DMS153 treated with DMSO at 0.1 percent for 48 hours (cell line): ENCODE results near the gene ASMT.
"Not testable (repeated sequence)": the region's sequence is repeated elsewhere in the genome, so short reads cannot be mapped to it uniquely, and the experiment has no call there.

ENCODE experiments used
- DNase-seq: peaks from one replicate; lab custom pipeline; 2025; ENCODE audit not compliant: unreplicated experiment; lab: John Stamatoyannopoulos, UW

Gene ASMT

DNA sequence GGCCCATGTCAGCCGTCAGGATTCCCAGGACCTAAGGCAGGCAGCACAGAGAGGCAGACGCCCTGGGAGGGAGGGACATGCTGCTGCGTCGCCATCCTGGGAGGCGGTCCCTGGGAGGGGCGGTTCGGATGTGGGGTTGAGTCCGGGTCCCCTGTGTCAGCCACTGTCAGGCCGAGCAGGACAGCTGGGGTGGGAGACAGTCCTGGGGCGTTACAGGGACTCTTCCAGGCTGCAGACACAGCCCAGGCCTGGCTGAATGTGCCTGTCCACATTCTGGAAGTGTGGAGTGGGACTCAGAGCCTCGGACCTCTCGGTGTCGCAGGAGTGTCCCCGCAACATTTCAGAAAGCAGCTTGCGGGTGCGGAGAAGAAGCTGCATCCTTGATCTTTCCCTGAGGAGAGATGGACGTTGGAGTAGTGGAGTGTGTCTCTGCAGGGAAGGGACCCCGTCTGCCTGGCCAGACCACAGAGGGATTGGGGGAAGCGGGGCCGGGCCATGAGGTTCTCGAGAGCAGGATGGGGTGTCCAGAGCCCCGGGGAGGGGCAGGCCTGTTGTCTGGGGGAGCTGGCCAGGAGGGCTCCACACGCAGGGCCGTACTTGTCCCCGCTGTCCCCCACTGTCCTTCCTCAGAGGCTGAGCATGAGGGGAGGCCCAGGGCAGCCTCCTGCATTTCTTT, 17.4 kb upstream of the ASMT start:
- no peak for DNase-seq

DNA sequence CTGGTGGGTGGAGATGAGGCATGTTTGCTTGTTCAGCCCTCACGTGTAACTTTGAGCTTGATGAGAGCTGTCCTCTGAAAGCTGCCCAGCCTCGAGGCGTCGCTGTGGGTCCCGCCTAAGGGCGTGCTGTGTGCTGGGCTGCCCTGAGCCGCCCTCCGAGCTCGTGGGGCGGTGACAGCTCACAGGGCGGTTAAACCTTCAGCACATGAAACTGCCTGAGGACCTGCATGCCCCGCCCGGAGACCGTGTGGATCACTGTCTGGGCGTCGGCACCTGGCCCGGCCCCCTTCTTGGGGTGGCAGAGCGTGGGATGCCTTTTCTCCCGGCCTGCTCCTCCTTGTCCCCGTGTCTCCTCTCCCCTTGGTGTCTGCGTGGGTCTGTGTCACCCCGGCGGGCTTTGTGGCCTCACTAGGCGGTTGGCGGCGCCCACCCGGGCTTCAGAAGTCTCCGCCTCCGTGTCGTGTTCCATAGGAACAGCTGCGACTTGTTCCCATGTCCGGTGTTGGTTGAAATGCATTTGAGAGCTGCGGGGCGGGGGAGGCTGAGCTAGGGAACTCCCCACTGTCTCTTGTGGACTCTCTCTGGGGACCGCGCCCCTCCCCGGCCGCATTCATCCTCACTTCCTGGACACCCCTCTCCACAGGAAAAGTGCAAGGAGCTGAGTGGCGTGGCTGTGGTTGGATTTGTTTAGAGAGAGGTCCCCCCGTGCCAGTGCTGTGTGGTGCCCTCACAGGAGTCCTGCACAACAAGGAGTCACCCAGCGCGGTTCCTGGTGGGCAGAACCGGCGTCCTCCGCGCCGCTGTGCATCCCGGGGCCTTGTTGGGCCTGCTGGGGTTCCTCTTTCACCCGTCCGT, 16.6 kb upstream of the ASMT start:
- no peak for DNase-seq

DNA sequence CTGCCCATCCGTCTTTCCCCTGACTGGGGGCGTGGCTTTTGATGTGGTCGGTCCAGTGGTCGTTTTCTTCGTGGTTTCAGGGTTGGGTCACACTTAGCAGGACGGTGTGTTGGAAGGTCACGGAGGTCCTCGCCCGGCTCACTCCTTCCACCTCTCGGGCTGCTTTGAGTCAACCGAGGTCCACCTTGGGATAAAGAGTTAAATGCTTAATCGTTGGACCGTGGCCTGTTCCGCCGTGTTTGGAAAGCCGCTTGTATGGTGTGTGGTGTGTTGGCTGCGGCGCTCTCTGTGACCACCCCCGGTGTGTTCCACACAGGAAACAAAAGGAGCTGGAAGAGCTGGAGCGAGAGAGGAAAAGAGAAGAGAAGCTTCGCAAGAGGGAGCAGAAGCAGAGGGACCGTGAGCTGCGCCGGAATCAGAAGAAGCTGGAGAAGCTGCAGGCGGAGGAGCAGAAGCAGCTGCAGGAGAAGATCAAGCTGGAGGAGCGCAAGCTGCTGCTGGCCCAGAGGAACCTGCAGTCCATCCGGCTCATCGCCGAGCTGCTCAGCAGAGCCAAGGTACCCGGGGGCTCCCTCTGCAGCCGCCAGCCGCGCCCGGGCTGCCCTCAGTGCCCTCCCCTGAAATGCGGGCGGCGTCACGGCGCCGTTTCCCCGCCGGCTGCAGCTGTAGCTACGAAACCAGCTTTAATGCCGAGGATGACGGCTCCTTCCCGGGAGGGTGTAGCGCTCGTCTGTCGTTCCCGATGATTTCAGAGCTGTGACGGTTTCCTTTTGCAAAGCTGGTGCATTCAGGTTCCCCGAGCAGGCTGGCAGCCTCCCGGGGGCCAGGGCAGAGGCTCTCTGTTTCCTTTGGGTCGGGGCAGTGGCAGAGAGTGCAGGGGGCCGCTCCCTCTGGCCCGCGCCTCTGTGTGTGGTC, 15.7 kb upstream of the ASMT start:
- DNase-seq, result no peak

DNA sequence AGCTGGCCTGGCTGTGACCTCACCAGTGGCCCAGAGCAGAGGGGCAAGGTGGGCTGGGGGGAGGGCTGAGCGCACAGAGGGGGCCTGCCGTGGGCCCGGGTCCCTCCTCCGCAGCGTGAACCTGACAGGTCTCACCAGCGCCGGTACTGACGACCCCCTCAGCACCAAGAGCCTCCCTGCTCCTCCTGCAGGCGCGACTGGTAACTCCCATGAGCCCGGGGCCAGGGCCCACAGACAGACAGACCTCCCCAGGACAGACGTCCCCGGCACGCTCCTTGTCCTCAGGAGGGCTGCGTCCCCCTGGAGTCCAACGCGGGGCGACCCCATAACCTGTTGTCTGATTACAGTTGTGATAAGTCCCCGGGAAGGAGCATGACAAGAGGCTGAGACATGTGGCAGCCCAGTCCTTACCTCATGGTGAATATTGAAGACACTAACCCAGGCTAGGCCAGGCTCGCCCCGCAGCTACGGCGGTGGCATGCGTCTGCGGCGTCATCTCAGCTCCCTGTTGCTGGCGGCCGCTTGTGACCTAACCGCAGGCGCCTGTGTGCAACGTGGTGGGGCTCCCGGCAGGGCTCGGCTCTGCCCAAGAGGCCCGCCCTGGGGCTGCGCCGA, 15.0 kb upstream of the ASMT start:
- no peak for DNase-seq

DNA sequence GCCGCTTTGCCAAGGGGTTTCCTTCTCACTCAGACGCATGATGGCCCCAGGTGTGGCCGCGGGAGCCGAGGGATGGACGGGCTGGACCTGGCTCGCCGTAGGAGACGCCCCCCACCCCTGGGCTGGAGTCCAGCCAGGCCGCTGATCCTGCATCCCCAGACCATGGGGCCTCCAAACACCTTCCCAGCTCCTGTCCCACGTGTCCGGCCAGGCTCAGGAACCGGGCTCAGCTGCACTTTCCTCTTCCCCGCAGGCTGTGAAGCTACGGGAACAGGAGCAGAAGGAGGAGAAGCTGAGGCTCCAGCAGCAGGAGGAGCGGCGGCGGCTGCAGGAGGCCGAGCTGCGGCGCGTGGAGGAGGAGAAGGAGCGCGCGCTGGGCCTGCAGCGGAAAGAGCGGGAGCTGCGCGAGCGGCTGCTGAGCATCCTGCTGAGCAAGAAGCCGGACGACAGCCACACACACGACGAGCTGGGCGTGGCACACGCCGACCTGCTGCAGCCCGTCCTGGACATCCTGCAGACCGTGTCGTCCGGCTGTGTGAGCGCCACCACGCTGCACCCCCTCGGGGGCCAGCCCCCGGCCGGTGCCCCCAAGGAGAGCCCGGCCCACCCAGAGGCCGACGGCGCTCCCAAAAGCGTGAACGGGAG, 14.3 kb upstream of the ASMT start:
- no peak for DNase-seq

DNA sequence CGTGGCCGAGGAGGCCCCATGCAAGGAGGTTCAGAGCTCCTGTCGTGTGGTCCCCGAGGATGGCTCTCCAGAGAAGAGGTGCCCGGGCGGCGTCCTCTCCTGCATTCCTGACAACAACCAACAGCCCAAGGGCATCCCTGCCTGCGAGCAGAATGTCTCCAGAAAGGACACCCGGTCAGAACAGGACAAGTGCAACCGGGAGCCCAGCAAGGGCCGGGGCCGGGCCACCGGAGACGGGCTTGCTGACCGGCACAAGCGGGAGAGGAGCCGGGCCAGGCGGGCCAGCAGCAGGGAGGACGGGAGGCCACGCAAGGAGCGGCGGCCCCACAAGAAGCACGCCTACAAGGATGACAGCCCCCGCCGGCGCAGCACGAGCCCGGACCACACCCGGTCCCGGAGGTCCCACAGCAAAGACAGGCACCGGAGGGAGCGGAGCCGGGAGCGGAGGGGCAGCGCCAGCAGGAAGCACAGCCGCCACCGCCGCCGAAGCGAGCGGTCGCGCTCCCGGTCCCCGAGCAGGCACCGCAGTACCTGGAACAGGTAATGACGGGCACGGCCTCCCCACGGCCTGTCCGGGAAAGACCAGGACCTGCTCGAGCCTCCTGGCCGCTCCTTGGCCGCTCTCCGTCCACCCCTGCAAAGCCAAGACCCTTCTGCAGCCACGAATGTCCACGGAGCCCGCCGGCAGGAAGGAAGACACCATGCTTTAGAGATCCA, 13.7 kb upstream of the ASMT start:
- DNase-seq, result no peak

DNA sequence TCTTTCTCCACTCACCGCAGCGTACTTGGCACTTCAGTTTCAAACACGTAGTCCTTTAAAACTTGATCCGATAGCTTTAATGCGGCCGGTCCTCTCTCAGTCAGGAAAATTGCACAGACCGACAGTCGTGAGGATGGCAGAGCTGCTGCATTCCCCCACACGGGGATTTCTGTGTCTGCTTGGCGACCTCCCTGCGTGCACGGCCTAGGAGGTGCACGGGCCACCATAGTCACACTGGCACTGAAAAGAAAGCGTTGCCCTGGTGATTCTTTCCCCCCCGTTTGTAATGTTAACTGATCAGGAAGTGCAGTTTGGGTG, 13.1 kb upstream of the ASMT start:
- no peak for DNase-seq

DNA sequence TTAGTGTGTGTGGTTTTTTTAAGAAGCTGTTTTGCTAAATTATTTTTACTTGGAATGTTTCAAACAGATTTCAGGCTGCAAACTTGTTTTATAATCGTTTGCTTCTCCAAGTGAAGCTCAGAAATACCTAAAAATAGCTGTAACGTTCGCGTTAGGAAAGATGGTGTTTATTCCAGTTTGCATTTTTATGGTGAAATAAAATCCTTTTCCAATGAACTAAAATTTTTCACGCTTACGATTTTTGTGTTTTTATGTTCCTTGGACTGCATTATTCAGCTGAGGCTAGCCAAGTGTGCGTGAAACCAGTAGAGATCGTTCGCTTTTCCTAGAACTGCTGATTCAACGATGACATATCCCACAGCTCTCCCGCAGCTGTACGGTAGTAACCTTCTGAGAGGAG, 12.6 kb upstream of the ASMT start:
- DNase-seq, result no peak

DNA sequence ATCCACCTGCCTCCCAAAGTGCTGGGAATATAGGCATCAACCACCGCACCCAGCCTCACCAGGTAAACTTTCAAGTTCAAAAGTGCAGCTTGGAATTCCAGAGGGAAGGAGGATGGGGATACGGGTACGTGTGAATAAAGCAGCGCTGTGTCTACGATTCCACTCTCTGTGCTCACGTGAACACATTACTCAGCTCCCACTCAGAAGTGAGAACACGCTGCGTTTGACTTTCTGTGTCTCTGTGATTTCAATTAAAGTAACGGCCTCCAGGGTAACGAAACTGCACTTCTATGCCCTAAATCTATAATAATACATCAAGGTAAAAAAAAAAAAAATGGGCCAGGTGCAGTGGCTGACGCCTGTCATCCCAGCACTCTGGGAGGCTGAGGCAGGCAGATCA, 8.4 kb upstream of the ASMT start:
- DNase-seq, result no peak

DNA sequence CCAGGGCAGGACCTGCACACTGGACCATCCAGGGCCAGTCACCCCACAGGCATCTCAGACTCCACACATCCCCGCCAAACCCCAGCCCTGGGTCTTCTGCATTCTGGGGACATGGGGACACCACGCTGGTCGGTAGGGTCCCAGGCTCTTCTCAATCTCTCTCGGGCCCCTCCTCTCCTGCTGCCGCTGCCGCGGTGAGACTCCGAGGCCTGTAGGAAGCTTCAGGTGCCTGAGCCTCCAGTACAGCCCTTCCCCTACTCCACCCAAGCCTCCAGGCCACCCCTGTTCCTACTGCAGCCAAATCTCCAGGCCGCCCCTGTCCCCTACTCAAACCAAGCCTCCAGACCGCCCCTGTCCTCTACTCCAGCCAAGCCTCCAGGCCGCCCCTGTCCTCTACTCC, 5.5 kb upstream of the ASMT start:
- no peak for DNase-seq

DNA sequence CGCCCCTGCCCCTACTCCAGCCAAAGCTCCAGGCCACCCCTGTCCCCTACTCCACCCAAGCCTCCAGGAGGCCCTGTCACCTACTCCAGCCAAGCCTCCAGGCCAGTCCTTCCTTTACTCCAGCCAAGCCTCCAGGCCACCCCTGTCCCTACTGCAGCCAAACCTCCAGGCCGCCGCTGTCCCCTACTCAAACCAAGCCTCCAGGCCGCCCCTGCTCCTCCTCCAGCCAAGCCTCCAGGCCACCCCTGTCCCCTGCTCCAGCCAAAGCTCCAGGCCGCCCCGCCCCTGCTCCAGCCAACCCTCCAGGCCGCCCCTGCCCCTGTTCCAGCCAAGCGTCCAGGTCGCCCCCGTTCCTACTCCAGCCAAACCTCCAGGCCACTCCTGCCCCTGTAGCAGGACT, 5.1 kb upstream of the ASMT start:
- DNase-seq, result no peak

DNA sequence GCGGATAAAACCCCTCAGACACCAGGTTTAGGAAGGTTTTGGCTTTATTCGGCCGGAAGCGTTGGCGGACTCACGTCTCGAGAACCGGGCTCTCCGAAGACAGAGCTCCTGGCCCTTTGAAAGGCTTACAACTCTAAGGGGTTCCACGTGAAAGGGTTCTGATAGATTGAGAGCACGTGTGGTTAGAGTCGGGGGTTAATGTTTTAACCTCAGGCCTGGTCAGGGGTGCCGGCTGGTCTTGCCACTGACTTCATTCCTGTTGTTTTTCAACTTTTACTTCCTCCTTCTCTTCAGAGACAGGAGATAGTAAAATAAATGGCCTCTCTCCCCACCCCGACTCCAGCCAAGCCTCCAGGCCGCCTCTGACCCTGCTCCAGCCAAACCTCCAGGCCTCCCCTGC, 4.7 kb upstream of the ASMT start:
- DNase-seq, result no peak

DNA sequence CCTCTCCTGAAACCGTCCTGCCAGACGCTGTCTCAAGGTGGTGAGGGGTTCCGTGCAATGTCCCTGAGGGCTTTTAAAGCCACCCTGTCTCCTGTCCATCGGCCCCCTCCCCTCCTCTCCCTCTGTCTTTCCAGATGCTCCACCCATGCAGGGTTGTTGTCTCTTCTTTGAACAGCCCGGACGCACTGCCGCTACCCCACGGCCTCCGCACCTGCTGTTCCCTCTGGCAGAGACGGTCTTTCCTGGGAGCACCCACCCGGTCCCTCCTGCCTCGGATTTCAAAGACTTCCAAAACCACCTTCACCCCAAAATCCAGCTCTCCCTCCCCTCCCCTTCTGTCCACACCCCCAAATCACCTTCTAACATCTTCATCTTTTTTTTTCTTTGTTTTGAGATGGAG, 4.1 kb upstream of the ASMT start:
- no peak for DNase-seq

DNA sequence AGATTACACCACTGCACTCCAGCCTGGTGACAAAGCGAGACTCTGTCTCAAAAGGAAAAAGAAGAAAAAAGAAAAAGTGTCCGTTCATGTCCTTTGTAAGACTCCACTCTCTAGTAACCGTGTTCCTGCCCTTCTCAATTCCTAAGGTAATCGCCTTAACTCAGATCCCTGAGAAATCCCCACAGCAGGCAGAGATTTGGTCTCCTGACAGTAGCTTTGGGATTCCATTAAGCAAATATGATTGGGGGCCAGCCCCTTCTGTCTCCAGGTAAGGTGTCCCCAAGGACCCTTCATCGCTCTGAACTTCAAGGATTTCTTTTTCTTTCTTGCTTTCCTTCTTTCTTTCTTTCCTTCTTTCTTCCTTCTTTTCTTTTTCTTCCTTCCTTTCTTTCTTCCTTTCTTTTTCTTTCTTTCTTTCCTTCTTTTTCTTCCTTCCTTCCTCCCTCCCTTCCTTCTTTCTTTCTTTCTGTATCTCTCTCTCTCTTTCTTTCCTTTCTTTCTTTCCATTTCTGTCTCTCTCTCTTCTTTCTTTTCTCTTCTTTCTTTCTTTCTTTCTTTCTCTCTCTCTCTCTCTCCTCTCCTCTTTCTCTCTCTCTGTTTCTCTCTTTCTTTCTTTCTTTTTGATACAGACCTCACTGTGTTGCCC, 2.1 kb upstream of the ASMT start:
- no peak for DNase-seq

DNA sequence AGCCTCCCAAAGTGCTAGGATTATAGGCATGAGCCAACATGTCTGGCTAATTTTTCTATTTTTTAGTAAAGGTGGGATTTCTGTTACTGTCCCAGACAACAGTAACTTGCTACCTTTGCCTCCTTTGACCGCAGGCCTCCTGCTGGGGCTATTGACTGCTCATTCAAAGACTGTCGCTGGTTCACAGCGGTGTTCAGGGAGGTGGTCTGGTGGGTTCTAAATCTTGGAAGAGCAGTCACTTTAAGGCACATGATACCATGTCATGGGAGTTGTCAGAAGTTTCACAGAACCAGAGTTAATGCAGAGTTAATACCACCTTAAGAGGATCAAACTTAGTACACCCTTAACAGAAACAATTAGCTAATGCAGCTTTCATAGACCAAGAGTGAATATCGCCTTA, 3.8 kb downstream of the ASMT start:
- DNase-seq, result no peak

DNA sequence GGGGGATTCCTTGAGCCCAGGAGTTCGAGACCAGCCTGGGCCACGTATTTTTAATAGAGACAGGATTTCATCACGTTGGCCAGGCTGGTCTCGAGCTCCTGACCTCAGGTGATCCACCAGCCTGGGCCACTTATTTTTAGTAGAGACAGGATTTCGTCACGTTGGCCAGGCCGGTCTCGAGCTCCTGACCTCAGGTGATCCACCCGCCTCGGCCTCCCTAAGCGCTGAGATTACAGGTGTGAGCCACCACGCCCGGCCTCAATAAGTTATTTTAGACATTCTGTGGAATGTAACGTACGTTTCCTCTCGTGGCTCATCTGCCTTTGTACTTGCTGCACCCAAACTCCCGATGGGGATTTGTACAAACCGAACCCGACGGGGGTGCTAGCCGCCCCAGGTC, 8.8 kb downstream of the ASMT start:
- DNase-seq, result no peak

DNA sequence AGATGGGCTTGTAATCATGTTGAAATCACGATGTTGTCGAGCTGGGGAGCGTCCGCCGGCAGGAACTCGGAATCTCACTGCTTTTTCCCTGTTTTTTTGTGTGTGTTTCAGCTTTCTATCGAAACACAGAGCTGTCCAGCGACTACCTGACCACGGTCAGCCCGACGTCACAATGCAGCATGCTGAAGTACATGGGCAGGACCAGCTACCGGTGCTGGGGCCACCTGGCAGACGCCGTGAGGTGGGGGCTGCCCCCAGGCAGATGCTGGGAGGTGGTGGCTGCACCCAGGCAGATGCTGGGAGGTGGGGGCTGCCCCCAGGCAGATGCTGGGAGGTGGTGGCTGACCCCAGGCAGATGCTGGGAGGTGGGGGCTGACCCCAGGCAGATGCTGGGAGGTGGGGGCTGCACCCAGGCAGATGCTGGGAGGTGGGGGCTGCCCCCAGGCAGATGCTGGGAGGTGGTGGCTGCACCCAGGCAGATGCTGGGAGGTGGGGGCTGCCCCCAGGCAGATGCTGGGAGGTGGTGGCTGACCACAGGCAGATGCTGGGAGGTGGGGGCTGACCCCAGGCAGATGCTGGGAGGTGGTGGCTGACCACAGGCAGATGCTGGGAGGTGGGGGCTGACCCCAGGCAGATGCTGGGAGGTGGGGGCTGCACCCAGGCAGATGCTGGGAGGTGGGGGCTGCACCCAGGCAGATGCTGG, 9.4 kb downstream of the ASMT start:
- not testable (repeated sequence) for DNase-seq

DNA sequence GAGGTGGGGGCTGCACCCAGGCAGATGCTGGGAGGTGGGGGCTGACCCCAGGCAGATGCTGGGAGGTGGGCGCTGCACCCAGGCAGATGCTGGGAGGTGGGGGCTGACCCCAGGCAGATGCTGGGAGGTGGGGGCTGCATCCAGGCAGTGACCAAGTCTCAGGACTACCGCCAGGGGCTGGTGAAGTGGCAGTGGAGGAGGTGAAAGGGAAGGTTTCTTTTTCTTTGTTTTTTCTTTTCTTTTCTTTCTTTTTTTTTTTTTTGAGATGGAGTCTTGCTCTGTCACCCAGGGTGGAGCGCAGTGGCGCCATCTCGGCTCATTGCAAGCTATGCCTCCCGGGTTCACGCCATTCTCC, 10.0 kb downstream of the ASMT start:
- not testable (repeated sequence) for DNase-seq

DNA sequence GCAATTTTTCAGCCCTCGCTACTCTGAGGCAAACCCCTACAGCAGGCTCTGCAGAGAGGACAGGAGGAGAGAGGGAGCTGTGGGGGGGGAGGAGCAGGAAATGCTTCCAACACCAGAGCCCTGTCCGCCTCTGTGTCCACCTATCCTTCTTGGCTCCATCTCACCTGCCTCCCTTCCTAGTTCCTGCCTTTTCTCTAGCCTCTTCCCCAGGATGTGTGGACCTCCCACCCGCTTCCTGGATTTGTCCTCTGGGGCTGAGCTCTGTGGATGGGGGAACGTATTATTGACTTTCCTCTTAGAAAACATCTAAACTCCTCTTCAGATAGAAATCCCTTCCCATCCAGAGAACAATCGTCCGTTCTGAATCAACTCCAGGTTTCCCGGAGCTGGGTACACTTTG, 14.4 kb downstream of the ASMT start:
- no peak for DNase-seq
